GM04504 (cell line): ENCODE data around the gene MICAL3.
"Not testable (repeated sequence)": the region's sequence is repeated elsewhere in the genome, so short reads cannot be mapped to it uniquely, and the experiment has no call there.

ENCODE experiments used
- DNase-seq: peaks from one replicate; pipeline ENCODE4 v3.0.0-alpha.2; 2012; ENCODE audit warnings: low read depth

Gene MICAL3

GRCh38 chr22:18032455-18033101, 8.2 kb upstream of the MICAL3 start:
- DNase-seq: peak; percentile 65

- peak; percentile 77 for DNase-seq
Observed at GRCh38 chr22:18031695-18032454, 7.5 kb upstream of the MICAL3 start.

- DNase-seq: no peak
Observed at GRCh38 chr22:18029686-18030267, 5.4 kb upstream of the MICAL3 start.

- no peak for DNase-seq
Observed at GRCh38 chr22:18028817-18029527, 4.6 kb upstream of the MICAL3 start.

GRCh38 chr22:18025898-18026297, 1.5 kb upstream of the MICAL3 start:
- not testable (repeated sequence) for DNase-seq

- no peak for DNase-seq
Observed at GRCh38 chr22:18024956-18025720, 777 bp upstream of the MICAL3 start.

- peak; percentile 76 for DNase-seq
Observed at GRCh38 chr22:18023509-18024275, 669 bp downstream of the MICAL3 start.

GRCh38 chr22:18022876-18023275, 1.5 kb downstream of the MICAL3 start:
- no peak for DNase-seq

GRCh38 chr22:18021431-18021830, 2.9 kb downstream of the MICAL3 start:
- DNase-seq: no peak

- DNase-seq: not testable (repeated sequence)
Observed at GRCh38 chr22:18020743-18021142, 3.6 kb downstream of the MICAL3 start.

GRCh38 chr22:18013947-18014346, 10.4 kb downstream of the MICAL3 start:
- DNase-seq: no peak

- no peak for DNase-seq
Observed at GRCh38 chr22:18013436-18013835, 10.9 kb downstream of the MICAL3 start.

GRCh38 chr22:18012531-18012930, 11.8 kb downstream of the MICAL3 start:
- DNase-seq: no peak

GRCh38 chr22:18010266-18010665, 14.1 kb downstream of the MICAL3 start:
- DNase-seq: no peak

GRCh38 chr22:18008136-18008535, 16.2 kb downstream of the MICAL3 start:
- no peak for DNase-seq

- DNase-seq: no peak
Observed at GRCh38 chr22:18005201-18005926, 19.0 kb downstream of the MICAL3 start.

- not testable (repeated sequence) for DNase-seq
Observed at GRCh38 chr22:18001894-18002315, 22.5 kb downstream of the MICAL3 start.

- DNase-seq: peak; percentile 97
Observed at GRCh38 chr22:18001040-18001893, 23.1 kb downstream of the MICAL3 start.

- no peak for DNase-seq
Observed at GRCh38 chr22:18000441-18001039, 23.8 kb downstream of the MICAL3 start.
